C4-2B (cell line): ENCODE results near the gene TNRC6A.

ENCODE experiments used
- H3K27ac ChIP-seq: fragments of 450-650 bp; 2 replicates; pipeline ENCODE4 v1.5.1; 2017
- CTCF ChIP-seq: fragments of 450-650 bp; conservative IDR thresholded peaks from 2 replicates; pipeline ENCODE4 v1.5.1; 2017; ENCODE audit warnings: mild to moderate bottlenecking
- ZFX ChIP-seq: fragments of 450-650 bp; IDR thresholded peaks from 2 replicates; pipeline ENCODE4 v1.6.1; 2017

Gene TNRC6A

GRCh38 chr16:24816688-24817087 is 87.2 kb downstream of the TNRC6A start:
- no peak overlapping the region for H3K27ac ChIP-seq

GRCh38 chr16:24819462-24820040 is 90.1 kb downstream of the TNRC6A start:
- TF ChIP-seq CTCF (no peak), ZFX (no peak)
- no peak overlapping the region for H3K27ac ChIP-seq

More at GRCh38 chr16:24816688-24817087, 87.2 kb downstream of the TNRC6A start:
- TF ChIP-seq ZFX = no peak
- no peak for TF ChIP-seq CTCF

DNA sequence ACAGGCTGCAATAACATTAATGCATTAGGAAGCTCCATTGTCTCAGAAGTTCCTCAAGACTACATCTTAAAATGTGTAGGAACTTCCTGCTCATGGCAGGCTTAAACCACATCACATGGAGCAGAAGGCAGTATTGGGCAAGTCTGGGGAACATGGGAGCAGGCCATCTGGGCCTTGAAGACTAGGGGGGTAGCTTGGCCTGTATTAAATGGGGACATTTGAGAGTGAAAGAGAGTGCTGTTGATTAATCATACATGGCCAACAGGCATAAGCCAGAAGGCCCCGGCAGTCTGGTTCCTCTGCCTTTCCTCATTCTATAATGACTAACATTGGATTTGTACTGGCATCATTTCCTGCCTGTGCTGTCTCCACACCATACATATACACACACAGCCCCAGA is 91.1 kb downstream of the TNRC6A start:
- no peak overlapping the region for H3K27ac ChIP-seq
- TF ChIP-seq ZFX (no peak), CTCF (no peak)

GRCh38 chr16:24821129-24821528 is 91.7 kb downstream of the TNRC6A start:
- H3K27ac ChIP-seq = no peak overlapping the region
- TF ChIP-seq CTCF = no peak

DNA sequence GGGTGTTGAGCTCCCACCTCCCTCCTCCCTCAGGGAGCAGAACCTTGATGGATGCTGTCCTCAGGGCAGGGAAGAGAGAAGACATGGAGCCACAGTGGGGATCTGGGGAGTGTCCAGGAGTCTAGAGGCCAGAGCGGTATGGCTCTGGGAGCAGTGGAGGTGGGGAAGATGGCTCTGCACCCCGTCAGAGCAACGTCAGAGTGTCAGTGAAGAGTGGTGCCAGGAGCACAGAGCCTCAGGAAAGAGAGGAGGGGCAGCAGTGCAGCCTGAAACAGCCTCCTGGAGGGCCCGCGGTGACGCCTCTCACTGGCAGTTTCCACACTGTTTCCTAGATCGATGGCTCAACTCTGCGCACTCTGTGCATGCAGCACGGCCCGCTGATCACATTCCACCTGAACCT is 93.1 kb downstream of the TNRC6A start:
- H3K27ac ChIP-seq = no peak overlapping the region
- TF ChIP-seq CTCF (no peak), ZFX (no peak)

- TF ChIP-seq ZFX (no peak), CTCF (no peak)
- no peak overlapping the region for H3K27ac ChIP-seq
Observed at GRCh38 chr16:24822974-24823373, 93.5 kb downstream of the TNRC6A start.

- no peak overlapping the region for H3K27ac ChIP-seq
- TF ChIP-seq CTCF (no peak), ZFX (no peak)
Observed at GRCh38 chr16:24825696-24826095, 96.2 kb downstream of the TNRC6A start.
